ENCODE data around the gene SMTN. TPM values are rescaled to one million over a fixed set of nuclear protein-coding genes. Genes with fewer than 3 reads are reported as not detected.
A peak's percentile ranks its signal among the peaks of the same experiment; 100 is the strongest.

Gene SMTN
- total RNA-seq, 4 donors from 2014 or later = 29.2 to 116 (median 32.2) TPM

GRCh38 chr22:31148488-31148887 is 67.4 kb downstream of the SMTN start:
- no peak for DNase-seq (ENCODE audit: low spot score)
- no peak for TF ChIP-seq CTCF (IDR thresholded peaks at IDR 0.05)
- no peak for ATAC-seq (ENCODE audit: low FRiP score)

- peak in 2 of 3 donors; percentile 21 for TF ChIP-seq CTCF (IDR thresholded peaks at IDR 0.05)
- no peak for DNase-seq (ENCODE audit: low spot score)
- peak; percentile 73 for ATAC-seq (ENCODE audit: low FRiP score)
Observed at GRCh38 chr22:31148953-31149627, 68.0 kb downstream of the SMTN start.

- no peak for TF ChIP-seq CTCF (IDR thresholded peaks at IDR 0.05)
- DNase-seq (ENCODE audit: low spot score) (no peak), ATAC-seq (ENCODE audit: low FRiP score) (no peak)
Observed at GRCh38 chr22:31150615-31151014, 69.5 kb downstream of the SMTN start.

- TF ChIP-seq CTCF (IDR thresholded peaks at IDR 0.05) = no peak
- DNase-seq (ENCODE audit: low spot score) = no peak
- no peak for ATAC-seq (ENCODE audit: low FRiP score)
Observed at GRCh38 chr22:31151872-31152271, 70.8 kb downstream of the SMTN start.

- DNase-seq (ENCODE audit: low spot score) (no peak), ATAC-seq (ENCODE audit: low FRiP score) (no peak)
- TF ChIP-seq CTCF (IDR thresholded peaks at IDR 0.05) = no peak
Observed at GRCh38 chr22:31153357-31153756, 72.2 kb downstream of the SMTN start.

Other genes with a start within 250 kb of the SMTN start
- 10 to 100 TPM; 13.9 to 18.6 (median 16.0) TPM for gene MORC2, start 112.5 kb upstream of the SMTN start, total RNA-seq
- gene TUG1, start 112.1 kb upstream of the SMTN start, total RNA-seq = 100 to 1,000 TPM in 1 of 4 donors, 10 to 100 TPM in 3; 55.9 to 108 (median 61.0) TPM
- 100 to 1,000 TPM; 162 to 346 (median 230) TPM for gene SELENOM, start 26.2 kb downstream of the SMTN start, total RNA-seq
- under 1 TPM; 0.24 to 0.84 (median 0.42) TPM for gene INPP5J, start 41.6 kb downstream of the SMTN start, total RNA-seq
- gene PLA2G3, start 59.2 kb downstream of the SMTN start, total RNA-seq = not detected
- gene RNF185, start 78.9 kb downstream of the SMTN start, total RNA-seq = 10 to 100 TPM; 25.1 to 39.4 (median 30.0) TPM
- gene LIMK2, start 131.0 kb downstream of the SMTN start, total RNA-seq = 10 to 100 TPM; 32.0 to 66.2 (median 40.7) TPM
- 10 to 100 TPM; 32.8 to 61.2 (median 47.1) TPM for gene PIK3IP1, start 211.2 kb downstream of the SMTN start, total RNA-seq

Data from omental fat pad (tissue), 4 donors.